ENCODE results near the gene COL18A1. TPM values are rescaled to one million over a fixed set of nuclear protein-coding genes. Genes with fewer than 3 reads are reported as not detected.

Gene COL18A1
- total RNA-seq, 2 donors from 2014 or later: 117 to 134 TPM

- TF ChIP-seq, protein P1, sequence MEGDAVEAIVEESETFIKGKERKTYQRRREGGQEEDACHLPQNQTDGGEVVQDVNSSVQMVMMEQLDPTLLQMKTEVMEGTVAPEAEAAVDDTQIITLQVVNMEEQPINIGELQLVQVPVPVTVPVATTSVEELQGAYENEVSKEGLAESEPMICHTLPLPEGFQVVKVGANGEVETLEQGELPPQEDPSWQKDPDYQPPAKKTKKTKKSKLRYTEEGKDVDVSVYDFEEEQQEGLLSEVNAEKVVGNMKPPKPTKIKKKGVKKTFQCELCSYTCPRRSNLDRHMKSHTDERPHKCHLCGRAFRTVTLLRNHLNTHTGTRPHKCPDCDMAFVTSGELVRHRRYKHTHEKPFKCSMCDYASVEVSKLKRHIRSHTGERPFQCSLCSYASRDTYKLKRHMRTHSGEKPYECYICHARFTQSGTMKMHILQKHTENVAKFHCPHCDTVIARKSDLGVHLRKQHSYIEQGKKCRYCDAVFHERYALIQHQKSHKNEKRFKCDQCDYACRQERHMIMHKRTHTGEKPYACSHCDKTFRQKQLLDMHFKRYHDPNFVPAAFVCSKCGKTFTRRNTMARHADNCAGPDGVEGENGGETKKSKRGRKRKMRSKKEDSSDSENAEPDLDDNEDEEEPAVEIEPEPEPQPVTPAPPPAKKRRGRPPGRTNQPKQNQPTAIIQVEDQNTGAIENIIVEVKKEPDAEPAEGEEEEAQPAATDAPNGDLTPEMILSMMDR (IDR thresholded peaks at IDR 0.05): no peak
- no peak for DNase-seq (ENCODE audit: low spot score)
- Histone ChIP-seq H3K27ac (no peak overlapping the region), H3K36me3 (peaks cover 9% of the 10 kb centered on the region), H3K9me3 (peaks cover 0 to 18% of the 10 kb centered on the region in 2 donors), H3K27me3 (no peaks in the 10 kb centered on the region), H3K4me1 (no peaks in the 10 kb centered on the region), H3K4me3 (no peak overlapping the region)
These were observed 109.5 kb downstream of the COL18A1 start for GRCh38 chr21:45514311-45515021.

DNA sequence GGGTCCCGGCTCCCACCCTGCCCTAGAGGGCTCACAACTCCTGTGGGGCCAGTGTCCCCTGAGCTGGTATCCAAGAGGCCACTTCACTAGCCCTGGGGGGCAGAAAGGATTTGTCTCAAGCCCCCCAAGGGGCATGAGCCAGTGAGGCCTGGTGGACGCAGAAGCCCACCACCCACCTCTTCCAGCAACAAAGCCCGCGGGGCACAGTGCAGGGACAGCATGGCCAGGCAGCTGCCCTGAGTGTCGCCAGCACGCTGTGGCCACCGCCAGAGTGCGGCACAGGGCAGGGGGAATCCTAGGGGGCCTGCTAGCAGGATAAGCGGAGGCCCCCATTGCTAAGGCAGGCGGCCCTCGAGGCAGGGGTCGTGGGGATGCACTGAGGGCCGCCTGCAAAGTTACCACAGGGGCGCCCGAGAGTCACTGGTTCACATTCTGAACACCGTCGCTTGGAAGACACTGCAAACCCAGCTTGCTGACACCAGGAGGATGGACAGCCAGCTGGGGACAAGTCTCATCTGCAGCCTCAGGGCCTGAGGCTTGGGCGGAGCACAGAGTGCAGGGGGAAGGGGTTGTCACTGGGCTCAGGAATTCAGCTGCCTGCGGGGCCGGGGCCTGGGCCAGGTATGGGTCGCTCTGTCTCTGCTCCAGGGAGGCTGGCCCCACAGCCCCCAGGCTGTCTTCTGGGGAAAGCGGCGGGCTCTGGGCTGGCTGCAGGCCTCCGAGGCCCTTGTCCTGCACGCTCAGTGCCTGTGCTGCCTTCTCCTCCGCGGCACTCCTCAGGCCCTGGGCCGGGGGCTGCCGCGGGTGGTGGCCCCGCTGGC is 110.5 kb downstream of the COL18A1 start:
- no peak overlapping the region for H3K4me3 ChIP-seq
- H3K27ac ChIP-seq: no peak overlapping the region
- H3K9me3 ChIP-seq: peaks cover 0 to 28% of the 10 kb centered on the region in 2 donors
- DNase-seq (ENCODE audit: low spot score): no peak
- H3K4me1 ChIP-seq: no peaks in the 10 kb centered on the region
- TF ChIP-seq, protein P1 (IDR thresholded peaks at IDR 0.05): no peak
- H3K36me3 ChIP-seq: peaks cover 9% of the 10 kb centered on the region
- no peaks in the 10 kb centered on the region for H3K27me3 ChIP-seq

- DNase-seq (ENCODE audit: low spot score): no peak
- TF ChIP-seq, protein P1 (IDR thresholded peaks at IDR 0.05): no peak
- no peak overlapping the region for H3K4me3 ChIP-seq
- H3K27me3 ChIP-seq: no peaks in the 10 kb centered on the region
- H3K9me3 ChIP-seq: peaks cover 0 to 34% of the 10 kb centered on the region in 2 donors
- no peaks in the 10 kb centered on the region for H3K4me1 ChIP-seq
- peaks cover 9% of the 10 kb centered on the region for H3K36me3 ChIP-seq
- no peak overlapping the region for H3K27ac ChIP-seq
These were observed 111.2 kb downstream of the COL18A1 start for GRCh38 chr21:45516071-45516670.

GRCh38 chr21:45516671-45517151 is 111.7 kb downstream of the COL18A1 start:
- no peaks in the 10 kb centered on the region for H3K4me1 ChIP-seq
- no peaks in the 10 kb centered on the region for H3K27me3 ChIP-seq
- TF ChIP-seq, protein P1 (IDR thresholded peaks at IDR 0.05): no peak
- no peak overlapping the region for H3K27ac ChIP-seq
- H3K36me3 ChIP-seq: peaks cover 5% of the 10 kb centered on the region
- no peak overlapping the region for H3K4me3 ChIP-seq
- peaks cover 0 to 39% of the 10 kb centered on the region in 2 donors for H3K9me3 ChIP-seq
- no peak for DNase-seq (ENCODE audit: low spot score)

- H3K4me3 ChIP-seq: no peak overlapping the region
- no peaks in the 10 kb centered on the region for H3K4me1 ChIP-seq
- H3K36me3 ChIP-seq: no peaks in the 10 kb centered on the region
- H3K9me3 ChIP-seq: peaks cover 0 to 46% of the 10 kb centered on the region in 2 donors
- no peak overlapping the region for H3K27ac ChIP-seq
- H3K27me3 ChIP-seq: no peaks in the 10 kb centered on the region
- TF ChIP-seq, protein P1 (IDR thresholded peaks at IDR 0.05): no peak
- DNase-seq (ENCODE audit: low spot score): no peak
These were observed 112.5 kb downstream of the COL18A1 start for GRCh38 chr21:45517249-45518065.

Data from right atrium auricular region (tissue), 2 donors.